ENCODE data around the gene ARRB1. TPM values are rescaled to one million over a fixed set of nuclear protein-coding genes. Genes with fewer than 3 reads are reported as not detected.
"Not testable (repeated sequence)": the region's sequence is repeated elsewhere in the genome, so short reads cannot be mapped to it uniquely, and the experiment has no call there.

The ARRB1 gene
- total RNA-seq, 2 donors from 2014 or later: 42.3 to 44.3 TPM

- intact Hi-C loops (cut with DNase I): loop anchor here in 1 of 2 donors (5.0 kb wide), 1 partner anchor 51 kb away; no protein-coding TSS in a partner anchor
Measured at GRCh38 chr11:75331304-75331703, 20.2 kb downstream of the ARRB1 start.

GRCh38 chr11:75330886-75331285, 20.6 kb downstream of the ARRB1 start:
- not testable (repeated sequence) for DNase-seq (ENCODE audit: low spot score)
- intact Hi-C loops (cut with DNase I): loop anchor here in 1 of 2 donors (5.0 kb wide), 1 partner anchor 51 kb away; no protein-coding TSS in a partner anchor

More at GRCh38 chr11:75331304-75331703, 20.2 kb downstream of the ARRB1 start:
- not testable (repeated sequence) for DNase-seq (ENCODE audit: low spot score)

GRCh38 chr11:75330291-75330690, 21.2 kb downstream of the ARRB1 start:
- intact Hi-C loops (cut with DNase I): loop anchor here in 1 of 2 donors (5.0 kb wide), 1 partner anchor 52 kb away; no protein-coding TSS in a partner anchor
- DNase-seq (ENCODE audit: low spot score): no peak

GRCh38 chr11:75328426-75329277, 22.8 kb downstream of the ARRB1 start:
- DNase-seq (ENCODE audit: low spot score): peak; percentile 93

GRCh38 chr11:75326439-75326810, 25.0 kb downstream of the ARRB1 start:
- intact Hi-C loops (cut with DNase I): loop anchor here in 1 of 2 donors (5.0 kb wide), 1 partner anchor 61 kb away; no protein-coding TSS in a partner anchor
- no peak for DNase-seq (ENCODE audit: low spot score)

More at GRCh38 chr11:75328426-75329277, 22.8 kb downstream of the ARRB1 start:
- intact Hi-C loops (cut with DNase I): loop anchor here in 1 of 2 donors (5.0 kb wide), 1 partner anchor 59 kb away; no protein-coding TSS in a partner anchor

- intact Hi-C loops (cut with DNase I): loop anchor here in 1 of 2 donors (5.0 kb wide), 1 partner anchor 61 kb away; no protein-coding TSS in a partner anchor
- DNase-seq (ENCODE audit: low spot score): peak; percentile 93
Measured at GRCh38 chr11:75325713-75326438, 25.6 kb downstream of the ARRB1 start.

GRCh38 chr11:75324740-75325139, 26.7 kb downstream of the ARRB1 start:
- DNase-seq (ENCODE audit: low spot score): no peak
- intact Hi-C loops (cut with DNase I): loop anchor here in 1 of 2 donors (5.0 kb wide), 1 partner anchor 63 kb away; no protein-coding TSS in a partner anchor

GRCh38 chr11:75324189-75324588, 27.3 kb downstream of the ARRB1 start:
- intact Hi-C loops (cut with DNase I): no loop called here
- DNase-seq (ENCODE audit: low spot score): no peak

GRCh38 chr11:75323609-75324008, 27.9 kb downstream of the ARRB1 start:
- DNase-seq (ENCODE audit: low spot score): no peak
- intact Hi-C loops (cut with DNase I): no loop called here

GRCh38 chr11:75320643-75321042, 30.8 kb downstream of the ARRB1 start:
- intact Hi-C loops (cut with DNase I): no loop called here
- no peak for DNase-seq (ENCODE audit: low spot score)

GRCh38 chr11:75320046-75320618, 31.3 kb downstream of the ARRB1 start:
- DNase-seq (ENCODE audit: low spot score): no peak
- intact Hi-C loops (cut with DNase I): no loop called here

- intact Hi-C loops (cut with DNase I): no loop called here
- no peak for DNase-seq (ENCODE audit: low spot score)
Measured at GRCh38 chr11:75319035-75319877, 32.2 kb downstream of the ARRB1 start.

- DNase-seq (ENCODE audit: low spot score): no peak
- intact Hi-C loops (cut with DNase I): no loop called here
Measured at GRCh38 chr11:75317446-75318122, 33.9 kb downstream of the ARRB1 start.

- no peak for DNase-seq (ENCODE audit: low spot score)
- intact Hi-C loops (cut with DNase I): no loop called here
Measured at GRCh38 chr11:75315439-75315805, 36.0 kb downstream of the ARRB1 start.

- DNase-seq (ENCODE audit: low spot score): no peak
Measured at GRCh38 chr11:75314771-75315438, 36.6 kb downstream of the ARRB1 start.

GRCh38 chr11:75313513-75314272, 37.8 kb downstream of the ARRB1 start:
- peak; percentile 87 for DNase-seq (ENCODE audit: low spot score)
- intact Hi-C loops (cut with DNase I): no loop called here

More at GRCh38 chr11:75314771-75315438, 36.6 kb downstream of the ARRB1 start:
- intact Hi-C loops (cut with DNase I): no loop called here

- DNase-seq (ENCODE audit: low spot score): no peak
- intact Hi-C loops (cut with DNase I): no loop called here
Measured at GRCh38 chr11:75312346-75312745, 39.1 kb downstream of the ARRB1 start.

Measured in posterior vena cava (tissue), 2 donors.